HEK293 (cell line): ENCODE data around the gene CHMP6.
A peak's percentile ranks its signal among the peaks of the same experiment; 100 is the strongest.

Experiments
- GLI2 ChIP-seq: fragments of 450-650 bp; formaldehyde crosslinking; IDR thresholded peaks from 2 replicates; pipeline ENCODE4; 2017; ENCODE audit warnings: missing biosample characterization, missing genetic modification characterization, low read depth, borderline replicate concordance
- GLIS1 ChIP-seq: fragments of 450-650 bp; formaldehyde crosslinking; IDR thresholded peaks from 2 replicates; pipeline ENCODE4 v1.5.1; 2016; ENCODE audit warnings: missing biosample characterization, missing genetic modification characterization
- GLIS2 ChIP-seq: fragments of 450-650 bp; formaldehyde crosslinking; IDR thresholded peaks from 2 replicates; pipeline ENCODE4 v1.5.1; 2016; ENCODE audit warnings: missing biosample characterization, missing genetic modification characterization
- MYNN ChIP-seq: fragments of 450-650 bp; formaldehyde crosslinking; IDR thresholded peaks from 2 replicates; pipeline ENCODE4 v1.5.1; 2016; ENCODE audit warnings: missing biosample characterization, missing genetic modification characterization, borderline replicate concordance
- REPIN1 ChIP-seq: fragments of 450-650 bp; formaldehyde crosslinking; IDR thresholded peaks from 2 replicates; pipeline ENCODE4 v1.5.1; 2017; ENCODE audit warnings: missing biosample characterization, missing genetic modification characterization, low read depth
- REST ChIP-seq: fragments of 450-650 bp; formaldehyde crosslinking; IDR thresholded peaks from 2 replicates; pipeline ENCODE4 v1.5.1; 2016; ENCODE audit warnings: missing biosample characterization, missing genetic modification characterization
- SCRT1 ChIP-seq: fragments of 450-650 bp; formaldehyde crosslinking; IDR thresholded peaks from 2 replicates; pipeline ENCODE4 v1.5.1; 2016; ENCODE audit warnings: missing biosample characterization, missing genetic modification characterization, borderline replicate concordance
- SETDB1 ChIP-seq: IDR thresholded peaks from one replicate; pipeline ENCODE4 v1.6.1; 2017; ENCODE audit warnings: mild to moderate bottlenecking, low read length, moderate library complexity, mixed read lengths; ENCODE audit not compliant: insufficient read length
- WT1 ChIP-seq: fragments of 450-650 bp; formaldehyde crosslinking; IDR thresholded peaks from 2 replicates; pipeline ENCODE4 v1.5.1; 2016; ENCODE audit warnings: missing biosample characterization, missing genetic modification characterization
- ZBTB1 ChIP-seq: fragments of 450-650 bp; formaldehyde crosslinking; IDR thresholded peaks from 2 replicates; pipeline ENCODE4 v1.5.1; 2016; ENCODE audit warnings: missing biosample characterization, missing genetic modification characterization
- ZBTB21 ChIP-seq: fragments of 450-650 bp; formaldehyde crosslinking; IDR thresholded peaks from 2 replicates; pipeline ENCODE4 v1.5.1; 2017; ENCODE audit warnings: missing biosample characterization, missing genetic modification characterization
- ZFP3 ChIP-seq: fragments of 450-650 bp; formaldehyde crosslinking; IDR thresholded peaks from 2 replicates; pipeline ENCODE4 v1.5.1; 2016; ENCODE audit warnings: low read depth, missing biosample characterization, missing genetic modification characterization
- ZNF16 ChIP-seq: fragments of 450-650 bp; formaldehyde crosslinking; IDR thresholded peaks from 2 replicates; pipeline ENCODE4 v1.5.1; 2016; ENCODE audit warnings: low read depth, missing biosample characterization, missing genetic modification characterization
- ZNF184 ChIP-seq: fragments of 450-650 bp; IDR thresholded peaks from 2 replicates; pipeline ENCODE4 v1.5.1; 2018; ENCODE audit warnings: missing biosample characterization, mild to moderate bottlenecking, missing genetic modification characterization
- ZNF23 ChIP-seq: fragments of 450-650 bp; formaldehyde crosslinking; IDR thresholded peaks from 2 replicates; pipeline ENCODE4 v1.5.1; 2016; ENCODE audit warnings: missing biosample characterization, missing genetic modification characterization, borderline replicate concordance
- ZNF24 ChIP-seq: fragments of 450-650 bp; formaldehyde crosslinking; IDR thresholded peaks from 2 replicates; pipeline ENCODE4 v1.5.1; 2016; ENCODE audit warnings: missing biosample characterization, missing genetic modification characterization
- ZNF292 ChIP-seq: fragments of 450-650 bp; formaldehyde crosslinking; IDR thresholded peaks from 2 replicates; pipeline ENCODE4 v1.5.1; 2016; ENCODE audit warnings: low read depth, missing biosample characterization, missing genetic modification characterization, borderline replicate concordance
- ZNF37A ChIP-seq: fragments of 450-650 bp; IDR thresholded peaks from 2 replicates; pipeline ENCODE4 v1.5.1; 2018; ENCODE audit warnings: missing biosample characterization, missing genetic modification characterization
- ZNF394 ChIP-seq: fragments of 450-650 bp; formaldehyde crosslinking; IDR thresholded peaks from 2 replicates; pipeline ENCODE4 v1.5.1; 2016; ENCODE audit warnings: missing biosample characterization, missing genetic modification characterization, mild to moderate bottlenecking, moderate library complexity, borderline replicate concordance
- ZNF513 ChIP-seq: fragments of 450-650 bp; IDR thresholded peaks from 2 replicates; pipeline ENCODE4 v1.5.1; 2018; ENCODE audit warnings: missing biosample characterization, missing genetic modification characterization
- ZNF548 ChIP-seq: fragments of 450-650 bp; formaldehyde crosslinking; IDR thresholded peaks from 2 replicates; pipeline ENCODE4 v1.5.1; 2016; ENCODE audit warnings: missing biosample characterization, missing genetic modification characterization
- ZNF596 ChIP-seq: fragments of 450-650 bp; IDR thresholded peaks from 2 replicates; pipeline ENCODE4 v1.5.0; 2018; ENCODE audit warnings: missing biosample characterization, mild to moderate bottlenecking, missing genetic modification characterization, moderate library complexity
- ZNF670 ChIP-seq: fragments of 450-650 bp; formaldehyde crosslinking; IDR thresholded peaks from 2 replicates; pipeline ENCODE4 v1.5.1; 2016; ENCODE audit warnings: missing biosample characterization, missing genetic modification characterization, low read depth
- ZNF701 ChIP-seq: fragments of 450-650 bp; formaldehyde crosslinking; IDR thresholded peaks from 2 replicates; pipeline ENCODE4 v1.5.1; 2016; ENCODE audit warnings: missing biosample characterization, missing genetic modification characterization
- ZNF776 ChIP-seq: fragments of 450-650 bp; formaldehyde crosslinking; IDR thresholded peaks from 2 replicates; pipeline ENCODE4 v1.5.0; 2017; ENCODE audit warnings: missing biosample characterization, missing genetic modification characterization, borderline replicate concordance
- ZNF777 ChIP-seq: fragments of 450-650 bp; formaldehyde crosslinking; IDR thresholded peaks from 2 replicates; pipeline ENCODE4 v1.5.1; 2017; ENCODE audit warnings: missing biosample characterization, missing genetic modification characterization, borderline replicate concordance
- ZNF830 ChIP-seq: fragments of 450-650 bp; IDR thresholded peaks from 2 replicates; pipeline ENCODE4 v1.5.0; 2018; ENCODE audit warnings: missing biosample characterization, missing genetic modification characterization, low read depth, mild to moderate bottlenecking, moderate library complexity
- ZNF837 ChIP-seq: fragments of 450-650 bp; formaldehyde crosslinking; IDR thresholded peaks from 2 replicates; pipeline ENCODE4 v1.5.1; 2016; ENCODE audit warnings: missing biosample characterization, missing genetic modification characterization
- TF ChIP-seq, protein P1 (sequence below): fragments of 450-650 bp; formaldehyde crosslinking; IDR thresholded peaks from 2 replicates; pipeline ENCODE4 v1.5.1; 2016; ENCODE audit warnings: missing biosample characterization, missing genetic modification characterization
- TF ChIP-seq, protein P2 (sequence below): fragments of 450-650 bp; formaldehyde crosslinking; IDR thresholded peaks from 2 replicates; pipeline ENCODE4 v1.5.0; 2017; ENCODE audit warnings: missing biosample characterization, missing genetic modification characterization, borderline replicate concordance

Gene CHMP6

DNA sequence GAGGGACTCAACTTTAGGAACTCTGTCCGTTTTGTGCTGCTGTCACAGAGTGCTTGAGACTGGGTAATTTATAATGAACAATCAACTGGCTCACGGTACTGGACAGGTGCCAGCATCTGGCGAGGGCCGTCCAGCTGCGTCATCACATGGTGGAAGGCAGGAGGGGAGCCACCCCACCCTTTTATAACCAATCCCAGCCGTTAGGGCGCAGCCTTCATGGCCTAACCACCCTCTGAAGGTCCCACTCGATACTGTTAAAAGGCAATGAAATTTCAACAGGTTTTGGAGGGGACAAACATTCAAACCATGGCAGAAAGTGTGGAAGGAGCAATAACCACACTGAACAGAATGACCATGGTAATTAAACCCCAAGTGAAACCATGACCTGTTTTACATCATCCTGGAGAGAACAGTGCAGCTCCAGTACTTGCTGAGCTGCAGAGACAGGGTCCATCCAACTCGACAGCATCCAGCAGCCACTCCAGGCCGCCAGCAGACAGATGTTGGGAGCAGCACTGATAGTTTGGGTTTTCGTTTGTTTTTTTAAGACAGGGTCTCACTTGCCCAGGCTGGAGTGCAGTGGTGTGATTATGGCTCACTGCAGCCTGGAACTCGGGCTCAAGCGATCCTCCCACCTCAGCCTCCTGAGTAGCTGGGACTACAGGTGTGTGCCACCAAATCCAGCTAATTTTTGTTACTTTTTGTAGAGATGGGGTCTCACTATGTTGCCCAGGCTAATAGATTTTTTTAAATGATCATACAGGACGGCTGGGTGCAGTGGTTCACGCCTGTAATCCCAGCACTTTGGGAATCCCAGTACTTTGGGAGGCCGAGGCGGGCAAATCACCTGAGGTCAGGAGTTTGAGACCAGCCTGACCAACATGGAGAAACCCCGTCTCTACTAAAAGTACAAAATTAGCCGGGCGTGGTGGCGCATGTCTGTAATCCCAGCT lies 11.0 kb downstream of the CHMP6 start (continued):
- TF ChIP-seq REST: no peak
- TF ChIP-seq ZNF596 (tag by site-specific recombination): no peak
- no peak for TF ChIP-seq ZNF701 (tag by site-specific recombination)
- TF ChIP-seq ZNF394 (tag by site-specific recombination): no peak; the same call in 1 of the 2 replicates
- 0 out of 2 replicates have a peak, but pooled peaks have one; percentile 23 for TF ChIP-seq SCRT1 (tag by site-specific recombination)
- peak; percentile 11; the same call in 1 of the 2 replicates for TF ChIP-seq WT1 (tag by site-specific recombination)
- TF ChIP-seq ZNF292 (tag by site-specific recombination): no peak
- no peak for TF ChIP-seq ZNF777 (tag by site-specific recombination)
- peak; percentile 19; the same call in 1 of the 2 replicates for TF ChIP-seq GLIS1 (tag by site-specific recombination)
- TF ChIP-seq ZFP3 (tag by site-specific recombination): no peak
- no peak for TF ChIP-seq ZNF37A (tag by site-specific recombination)
- TF ChIP-seq ZBTB21 (tag by site-specific recombination): peak; percentile 76
- no peak for TF ChIP-seq ZNF837 (tag by site-specific recombination)
- TF ChIP-seq REPIN1 (tag by site-specific recombination): no peak
- TF ChIP-seq, protein P1, sequence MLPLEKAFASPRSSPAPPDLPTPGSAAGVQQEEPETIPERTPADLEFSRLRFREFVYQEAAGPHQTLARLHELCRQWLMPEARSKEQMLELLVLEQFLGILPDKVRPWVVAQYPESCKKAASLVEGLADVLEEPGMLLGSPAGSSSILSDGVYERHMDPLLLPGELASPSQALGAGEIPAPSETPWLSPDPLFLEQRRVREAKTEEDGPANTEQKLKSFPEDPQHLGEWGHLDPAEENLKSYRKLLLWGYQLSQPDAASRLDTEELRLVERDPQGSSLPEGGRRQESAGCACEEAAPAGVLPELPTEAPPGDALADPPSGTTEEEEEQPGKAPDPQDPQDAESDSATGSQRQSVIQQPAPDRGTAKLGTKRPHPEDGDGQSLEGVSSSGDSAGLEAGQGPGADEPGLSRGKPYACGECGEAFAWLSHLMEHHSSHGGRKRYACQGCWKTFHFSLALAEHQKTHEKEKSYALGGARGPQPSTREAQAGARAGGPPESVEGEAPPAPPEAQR (tag by site-specific recombination): no peak
- peak; percentile 55 for TF ChIP-seq GLIS2 (tag by site-specific recombination)
- TF ChIP-seq, protein P2, sequence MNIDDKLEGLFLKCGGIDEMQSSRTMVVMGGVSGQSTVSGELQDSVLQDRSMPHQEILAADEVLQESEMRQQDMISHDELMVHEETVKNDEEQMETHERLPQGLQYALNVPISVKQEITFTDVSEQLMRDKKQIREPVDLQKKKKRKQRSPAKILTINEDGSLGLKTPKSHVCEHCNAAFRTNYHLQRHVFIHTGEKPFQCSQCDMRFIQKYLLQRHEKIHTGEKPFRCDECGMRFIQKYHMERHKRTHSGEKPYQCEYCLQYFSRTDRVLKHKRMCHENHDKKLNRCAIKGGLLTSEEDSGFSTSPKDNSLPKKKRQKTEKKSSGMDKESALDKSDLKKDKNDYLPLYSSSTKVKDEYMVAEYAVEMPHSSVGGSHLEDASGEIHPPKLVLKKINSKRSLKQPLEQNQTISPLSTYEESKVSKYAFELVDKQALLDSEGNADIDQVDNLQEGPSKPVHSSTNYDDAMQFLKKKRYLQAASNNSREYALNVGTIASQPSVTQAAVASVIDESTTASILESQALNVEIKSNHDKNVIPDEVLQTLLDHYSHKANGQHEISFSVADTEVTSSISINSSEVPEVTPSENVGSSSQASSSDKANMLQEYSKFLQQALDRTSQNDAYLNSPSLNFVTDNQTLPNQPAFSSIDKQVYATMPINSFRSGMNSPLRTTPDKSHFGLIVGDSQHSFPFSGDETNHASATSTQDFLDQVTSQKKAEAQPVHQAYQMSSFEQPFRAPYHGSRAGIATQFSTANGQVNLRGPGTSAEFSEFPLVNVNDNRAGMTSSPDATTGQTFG (tag by site-specific recombination): no peak
- no peak; the same call in 1 of the 2 replicates for TF ChIP-seq MYNN (tag by site-specific recombination)
- TF ChIP-seq ZNF23: no peak
- TF ChIP-seq GLI2: no peak
- TF ChIP-seq ZNF184 (tag by site-specific recombination): no peak
- no peak for TF ChIP-seq ZNF24 (tag by site-specific recombination)
- no peak for TF ChIP-seq ZNF513 (tag by site-specific recombination)
- TF ChIP-seq ZNF548 (tag by site-specific recombination): no peak
- TF ChIP-seq ZNF830: no peak
- TF ChIP-seq ZNF16 (tag by site-specific recombination): no peak
- no peak for TF ChIP-seq SETDB1
- no peak for TF ChIP-seq ZNF670 (tag by site-specific recombination)
- TF ChIP-seq ZNF776 (tag by site-specific recombination): no peak
- no peak for TF ChIP-seq ZBTB1 (tag by site-specific recombination)
